Islet of Langerhans (tissue), 1 donor: ENCODE results near the gene NCBP3.

Experiments
- FAIRE-seq: peaks from one replicate; lab custom pipeline; 2011; peaks lifted over from hg19 to GRCh38; lab: Jason Lieb, UNC

The NCBP3 gene

DNA sequence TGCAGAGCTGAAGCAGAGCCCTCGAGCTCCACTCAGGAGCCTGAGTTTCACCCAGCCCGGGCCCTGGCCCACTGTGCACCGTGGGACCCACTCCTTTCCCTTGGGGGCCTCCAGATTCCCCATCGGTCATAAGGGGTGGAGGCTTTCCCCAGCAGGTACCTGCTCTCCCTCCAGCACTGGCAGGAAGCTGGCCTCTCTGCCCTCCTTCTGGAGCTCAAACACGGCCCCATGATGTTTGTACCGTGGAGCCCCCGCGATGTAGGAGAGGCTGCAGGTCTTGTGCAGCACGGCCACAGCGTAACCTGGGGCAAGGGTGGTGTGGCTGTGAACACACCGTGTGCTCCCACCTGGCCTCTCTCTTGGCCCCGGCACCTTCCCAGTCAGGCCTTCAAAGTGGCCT, 92.4 kb downstream of the NCBP3 start:
- FAIRE-seq, result no peak
